Activated gamma-delta T cell treated with Interleukin-2 at 50 U/mL for 16 hours (primary cell): ENCODE measurements around the gene CCNYL1.
A peak's percentile ranks its signal among the peaks of the same experiment; 100 is the strongest.
"Not testable (repeated sequence)": the region's sequence is repeated elsewhere in the genome, so short reads cannot be mapped to it uniquely, and the experiment has no call there.

Experiments used
- DNase-seq: peaks from one replicate; pipeline ENCODE4 v3.0.0-alpha.2; 2020

The CCNYL1 gene

GRCh38 chr2:207743514-207743913, 32.1 kb downstream of the CCNYL1 start:
- DNase-seq = no peak

- DNase-seq = no peak
Measured at GRCh38 chr2:207744050-207744449, 32.6 kb downstream of the CCNYL1 start.

DNA sequence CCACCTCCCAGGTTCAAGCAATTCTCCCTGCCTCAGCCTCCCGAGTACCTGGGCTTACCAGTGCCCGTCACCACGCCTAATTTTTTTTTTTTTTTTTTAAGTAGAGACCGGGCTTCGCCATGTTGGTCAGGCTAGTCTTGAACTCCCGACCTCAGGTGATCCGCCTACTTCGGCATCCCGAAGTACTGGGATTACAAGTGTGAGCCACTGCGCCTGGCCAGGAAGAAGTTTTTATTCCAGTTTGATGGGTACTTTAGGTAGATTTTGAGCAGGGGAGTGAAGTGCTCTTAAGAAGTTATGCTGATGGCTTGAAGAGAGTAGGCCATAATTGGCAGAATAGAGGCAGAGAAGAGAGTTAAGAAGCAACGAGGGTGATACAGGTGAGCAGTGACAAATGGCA, 33.0 kb downstream of the CCNYL1 start:
- DNase-seq = no peak

GRCh38 chr2:207746131-207746530, 34.7 kb downstream of the CCNYL1 start:
- DNase-seq = peak; percentile 22

DNA sequence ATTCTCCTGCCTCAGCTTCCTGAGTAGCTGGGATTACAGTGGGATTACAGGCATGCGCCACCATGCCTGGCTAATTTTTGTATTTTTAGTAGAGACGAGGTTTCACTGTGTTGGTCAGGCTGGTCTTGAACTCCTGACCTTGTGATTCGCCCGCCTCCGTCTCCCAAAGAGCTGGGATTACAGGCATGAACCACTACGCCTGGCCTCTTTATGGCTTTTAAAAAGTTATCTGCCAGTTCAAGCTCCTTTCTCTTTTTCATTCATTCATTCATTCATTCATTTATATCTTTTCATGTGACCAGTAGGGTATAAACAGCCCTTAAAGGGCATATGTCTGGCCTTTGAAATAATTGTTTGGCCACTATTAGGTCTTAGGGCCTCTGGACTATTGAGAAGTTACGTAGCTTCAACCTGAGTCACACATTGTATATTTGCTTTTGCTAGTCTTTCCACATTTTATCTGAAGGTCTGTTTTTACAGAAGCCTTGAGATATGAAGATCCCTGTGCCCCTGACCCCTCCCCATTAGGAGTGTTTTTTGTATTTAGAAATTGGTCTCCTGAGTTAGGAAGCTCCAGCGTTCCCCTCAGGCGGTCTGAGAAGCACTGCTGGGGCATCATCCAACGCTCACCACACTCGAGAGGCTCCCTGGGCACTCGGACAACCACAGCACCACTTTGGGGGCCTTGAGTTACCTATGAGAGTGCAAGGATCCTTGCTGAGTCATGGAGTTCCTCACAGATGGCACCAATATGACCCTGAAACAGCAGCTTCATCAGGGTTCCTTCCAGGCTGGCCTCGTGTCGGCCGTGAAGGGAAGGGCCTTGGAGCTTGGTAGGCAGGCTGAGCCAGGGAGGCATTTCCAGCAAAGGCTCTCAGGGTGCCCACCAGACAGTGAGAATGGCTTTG, 36.5 kb downstream of the CCNYL1 start:
- no peak for DNase-seq

GRCh38 chr2:207748993-207749392, 37.6 kb downstream of the CCNYL1 start:
- no peak for DNase-seq

- no peak for DNase-seq
Measured at GRCh38 chr2:207749873-207750272, 38.4 kb downstream of the CCNYL1 start.

- DNase-seq = no peak
Measured at GRCh38 chr2:207750345-207750744, 38.9 kb downstream of the CCNYL1 start.

DNA sequence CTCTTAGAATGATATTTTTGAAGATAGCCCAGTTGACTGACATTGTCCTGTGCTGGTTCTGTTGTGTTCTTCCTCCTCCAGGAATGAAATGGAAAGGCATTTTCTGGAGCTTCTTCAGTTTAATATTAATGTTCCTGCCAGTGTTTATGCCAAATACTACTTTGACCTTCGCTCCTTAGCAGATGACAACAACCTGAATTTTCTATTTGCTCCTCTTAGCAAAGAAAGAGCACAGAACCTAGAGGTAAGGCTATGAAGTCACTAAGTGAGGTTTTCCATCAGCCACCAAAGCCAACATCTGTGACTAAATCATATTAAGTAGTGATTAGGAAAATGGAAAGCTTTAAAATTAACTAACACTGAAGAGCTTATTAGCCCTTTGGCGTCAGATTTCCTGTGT, 39.4 kb downstream of the CCNYL1 start:
- DNase-seq = no peak

- not testable (repeated sequence) for DNase-seq
Measured at GRCh38 chr2:207753688-207754087, 42.2 kb downstream of the CCNYL1 start.

GRCh38 chr2:207754498-207755383, 43.3 kb downstream of the CCNYL1 start:
- no peak for DNase-seq

GRCh38 chr2:207758025-207758424, 46.6 kb downstream of the CCNYL1 start:
- no peak for DNase-seq

GRCh38 chr2:207759890-207760289, 48.5 kb downstream of the CCNYL1 start:
- no peak for DNase-seq

DNA sequence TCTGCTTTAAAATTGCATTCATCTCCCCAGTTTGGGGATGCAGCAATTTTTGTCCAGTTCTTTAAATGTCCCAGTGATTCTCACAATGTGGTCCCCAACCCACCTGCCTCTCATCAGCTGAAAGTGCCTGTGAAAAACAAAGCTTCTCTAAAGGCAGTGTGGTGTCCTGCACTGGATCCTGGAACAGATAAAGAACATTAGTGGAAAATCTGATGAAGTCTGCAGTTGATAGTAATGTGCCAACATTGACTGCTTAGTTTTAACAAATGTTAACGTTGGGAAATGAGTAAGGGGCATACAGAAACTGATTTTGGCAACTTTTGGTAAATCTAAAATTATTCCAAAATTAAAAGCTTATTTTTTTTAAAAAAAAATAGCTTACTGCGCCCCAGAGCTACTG, 49.0 kb downstream of the CCNYL1 start:
- no peak for DNase-seq

- not testable (repeated sequence) for DNase-seq
Measured at GRCh38 chr2:207761426-207761825, 50.0 kb downstream of the CCNYL1 start.

- DNase-seq = no peak
Measured at GRCh38 chr2:207762146-207762545, 50.7 kb downstream of the CCNYL1 start.

DNA sequence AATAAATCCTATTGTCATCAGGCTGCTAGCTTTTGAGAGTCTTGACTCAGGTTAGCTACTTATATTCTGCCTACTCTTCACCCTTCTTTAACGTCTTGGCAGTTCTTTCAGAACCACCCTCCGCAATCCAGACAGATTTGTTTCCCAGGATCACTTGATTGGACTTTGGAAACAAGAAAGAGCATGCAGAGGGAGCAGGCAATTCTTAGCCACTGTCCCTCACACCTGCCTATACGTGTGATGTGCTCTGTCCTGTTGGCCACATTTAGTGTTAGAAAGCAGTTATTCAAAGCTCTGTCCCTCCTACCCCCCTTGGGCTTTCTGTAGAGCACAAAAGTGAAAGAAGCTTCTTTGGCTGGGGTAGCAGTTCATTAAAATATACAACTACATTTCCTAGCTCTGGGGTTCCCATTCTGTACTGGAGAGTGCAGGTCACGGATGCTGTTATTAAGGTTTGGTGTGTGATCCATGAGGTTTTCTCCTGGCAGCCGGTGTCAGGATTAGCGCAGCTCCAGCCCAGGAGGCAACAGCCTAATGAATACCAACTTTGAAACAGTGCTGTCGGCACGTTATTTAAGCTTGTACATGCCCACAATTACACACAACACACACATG, 52.0 kb downstream of the CCNYL1 start:
- DNase-seq = no peak

GRCh38 chr2:207764096-207764630, 52.7 kb downstream of the CCNYL1 start:
- no peak for DNase-seq

- DNase-seq = no peak
Measured at GRCh38 chr2:207765547-207765946, 54.1 kb downstream of the CCNYL1 start.

DNA sequence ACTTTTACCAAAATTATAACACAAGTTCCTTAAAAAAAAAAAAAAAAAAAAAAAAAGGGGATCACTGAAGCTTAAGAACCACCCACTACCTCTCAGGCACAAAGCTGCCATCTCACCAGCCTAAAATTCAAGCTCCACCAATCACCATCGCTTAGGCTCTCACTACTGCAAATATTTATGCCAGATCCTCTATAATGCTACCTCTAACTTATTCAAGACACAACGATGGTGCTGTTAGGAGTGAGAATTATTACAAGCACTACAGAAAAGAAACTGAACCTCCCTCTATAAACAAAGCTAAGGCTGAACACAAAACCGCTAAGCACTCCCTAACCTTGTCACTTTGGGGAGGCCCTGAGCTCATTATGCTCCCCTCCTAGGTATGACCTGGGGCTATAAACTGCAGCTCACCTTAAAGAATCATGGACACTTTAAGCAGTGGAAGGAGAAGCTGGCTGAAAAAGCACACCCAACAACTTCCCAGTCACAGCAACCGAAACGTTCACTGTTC, 54.7 kb downstream of the CCNYL1 start:
- no peak for DNase-seq

GRCh38 chr2:207766697-207767460, 55.4 kb downstream of the CCNYL1 start:
- no peak for DNase-seq
